ENCODE measurements around the gene SLC29A4. TPM values are rescaled to one million over a fixed set of nuclear protein-coding genes. Genes with fewer than 3 reads are reported as not detected.
"Not testable (repeated sequence)": the region's sequence is repeated elsewhere in the genome, so short reads cannot be mapped to it uniquely, and the experiment has no call there.

The SLC29A4 gene
- polyA plus RNA-seq, 3 donors from 2014 or later: 0.51 to 0.99 TPM; not detected in 1

GRCh38 chr7:5312276-5313070, 29.7 kb downstream of the SLC29A4 start:
- DNase-seq; H3K9me3 Mint-ChIP-seq; H3K27ac Mint-ChIP-seq; H3K27me3 Mint-ChIP-seq (ENCODE audit: low read depth in 3 of 3); H3K4me1 Mint-ChIP-seq; H3K4me3 Mint-ChIP-seq: not testable (repeated sequence)
- H3K36me3 Mint-ChIP-seq: peaks cover 14 to 23% (median 20%) of the 10 kb centered on the region in 3 donors

GRCh38 chr7:5313076-5313885, 30.5 kb downstream of the SLC29A4 start:
- not testable (repeated sequence) for H3K27ac Mint-ChIP-seq; H3K4me1 Mint-ChIP-seq; DNase-seq; H3K9me3 Mint-ChIP-seq; H3K27me3 Mint-ChIP-seq (ENCODE audit: low read depth in 3 of 3); H3K4me3 Mint-ChIP-seq
- H3K36me3 Mint-ChIP-seq: peaks cover 14 to 27% (median 22%) of the 10 kb centered on the region in 3 donors

GRCh38 chr7:5314864-5315263, 32.1 kb downstream of the SLC29A4 start:
- H3K27me3 Mint-ChIP-seq (ENCODE audit: low read depth in 3 of 3): peaks cover 0 to 7% (median 0%) of the 10 kb centered on the region in 3 donors
- H3K4me3 Mint-ChIP-seq: no peak overlapping the region
- no peaks in the 10 kb centered on the region for H3K4me1 Mint-ChIP-seq
- DNase-seq: no peak
- H3K36me3 Mint-ChIP-seq: peaks cover 27 to 42% (median 35%) of the 10 kb centered on the region in 3 donors
- H3K9me3 Mint-ChIP-seq: peaks cover 0 to 9% (median 6%) of the 10 kb centered on the region in 6 donors
- no peak overlapping the region for H3K27ac Mint-ChIP-seq

GRCh38 chr7:5315761-5316160, 33.0 kb downstream of the SLC29A4 start:
- H3K36me3 Mint-ChIP-seq: peaks cover 30 to 45% (median 39%) of the 10 kb centered on the region in 3 donors
- no peaks in the 10 kb centered on the region for H3K4me1 Mint-ChIP-seq
- no peak overlapping the region for H3K4me3 Mint-ChIP-seq
- H3K27ac Mint-ChIP-seq: no peak overlapping the region
- H3K9me3 Mint-ChIP-seq: peaks cover 0 to 9% (median 6%) of the 10 kb centered on the region in 6 donors
- DNase-seq: no peak
- peaks cover 0 to 4% (median 0%) of the 10 kb centered on the region in 3 donors for H3K27me3 Mint-ChIP-seq (ENCODE audit: low read depth in 3 of 3)

- H3K27me3 Mint-ChIP-seq (ENCODE audit: low read depth in 3 of 3); DNase-seq; H3K4me3 Mint-ChIP-seq; H3K9me3 Mint-ChIP-seq; H3K4me1 Mint-ChIP-seq: not testable (repeated sequence)
- H3K36me3 Mint-ChIP-seq: peaks cover 26 to 42% (median 41%) of the 10 kb centered on the region in 3 donors
- peak overlapping the region in 4 of 6 donors; percentile 16 to 61 (median 30) for H3K27ac Mint-ChIP-seq
Measured at GRCh38 chr7:5318613-5319012, 35.9 kb downstream of the SLC29A4 start.

GRCh38 chr7:5320391-5320790, 37.6 kb downstream of the SLC29A4 start:
- peaks cover 0 to 9% (median 6%) of the 10 kb centered on the region in 6 donors for H3K9me3 Mint-ChIP-seq
- H3K27ac Mint-ChIP-seq: no peak overlapping the region
- peaks cover 0 to 2% (median 1%) of the 10 kb centered on the region in 3 donors for H3K27me3 Mint-ChIP-seq (ENCODE audit: low read depth in 3 of 3)
- H3K4me1 Mint-ChIP-seq: no peaks in the 10 kb centered on the region
- DNase-seq: no peak
- H3K36me3 Mint-ChIP-seq: peaks cover 26 to 45% (median 36%) of the 10 kb centered on the region in 3 donors
- no peak overlapping the region for H3K4me3 Mint-ChIP-seq

GRCh38 chr7:5320802-5321396, 38.2 kb downstream of the SLC29A4 start:
- Mint-ChIP-seq H3K4me1 (no peaks in the 10 kb centered on the region), H3K27me3 (ENCODE audit: low read depth in 3 of 3) (peaks cover 0 to 2% (median 1%) of the 10 kb centered on the region in 3 donors), H3K9me3 (peaks cover 0 to 9% (median 6%) of the 10 kb centered on the region in 6 donors), H3K27ac (no peak overlapping the region), H3K4me3 (no peak overlapping the region), H3K36me3 (peaks cover 26 to 42% (median 33%) of the 10 kb centered on the region in 3 donors)
- DNase-seq: no peak

GRCh38 chr7:5322621-5323410, 40.1 kb downstream of the SLC29A4 start:
- Mint-ChIP-seq H3K9me3 (peaks cover 0 to 9% (median 5%) of the 10 kb centered on the region in 6 donors), H3K36me3 (peaks cover 26 to 42% (median 29%) of the 10 kb centered on the region in 3 donors), H3K4me3 (no peak overlapping the region), H3K4me1 (peaks cover 10 to 11% of the 10 kb centered on the region in 2 donors), H3K27me3 (ENCODE audit: low read depth in 3 of 3) (peaks cover 3 to 6% (median 4%) of the 10 kb centered on the region in 3 donors), H3K27ac (peak overlapping the region in 2 of 6 donors; percentile 2 to 40)
- no peak for DNase-seq

- H3K27me3 Mint-ChIP-seq (ENCODE audit: low read depth in 3 of 3); DNase-seq; H3K9me3 Mint-ChIP-seq; H3K4me3 Mint-ChIP-seq: not testable (repeated sequence)
- peak overlapping the region in 2 of 6 donors; percentile 40 to 69 for H3K27ac Mint-ChIP-seq
- H3K36me3 Mint-ChIP-seq: peaks cover 15 to 31% (median 19%) of the 10 kb centered on the region in 3 donors
- H3K4me1 Mint-ChIP-seq: peaks cover 13 to 14% of the 10 kb centered on the region in 2 donors
Measured at GRCh38 chr7:5323800-5324781, 41.3 kb downstream of the SLC29A4 start.

GRCh38 chr7:5324961-5325360, 42.2 kb downstream of the SLC29A4 start:
- Mint-ChIP-seq H3K4me1 (peaks cover 13 to 14% of the 10 kb centered on the region in 2 donors), H3K27me3 (ENCODE audit: low read depth in 3 of 3) (peaks cover 4 to 5% (median 4%) of the 10 kb centered on the region in 3 donors), H3K36me3 (peaks cover 6 to 22% (median 10%) of the 10 kb centered on the region in 3 donors), H3K4me3 (no peak overlapping the region), H3K9me3 (no peaks in the 10 kb centered on the region), H3K27ac (no peak overlapping the region)
- DNase-seq: no peak

- H3K36me3 Mint-ChIP-seq: peaks cover 16 to 30% (median 21%) of the 10 kb centered on the region in 3 donors
- H3K9me3 Mint-ChIP-seq: peaks cover 0 to 2% (median 0%) of the 10 kb centered on the region in 6 donors
- H3K27ac Mint-ChIP-seq: no peak overlapping the region
- DNase-seq: no peak
- peaks cover 25 to 36% of the 10 kb centered on the region in 2 donors for H3K4me1 Mint-ChIP-seq
- peaks cover 8 to 12% (median 11%) of the 10 kb centered on the region in 3 donors for H3K27me3 Mint-ChIP-seq (ENCODE audit: low read depth in 3 of 3)
- H3K4me3 Mint-ChIP-seq: no peak overlapping the region
Measured at GRCh38 chr7:5330288-5330687, 47.5 kb downstream of the SLC29A4 start.

GRCh38 chr7:5332579-5332978, 49.8 kb downstream of the SLC29A4 start:
- Mint-ChIP-seq H3K4me3 (no peak overlapping the region), H3K9me3 (peaks cover 2 to 15% (median 9%) of the 10 kb centered on the region in 6 donors), H3K4me1 (peaks cover 20 to 39% of the 10 kb centered on the region in 2 donors), H3K27me3 (ENCODE audit: low read depth in 3 of 3) (peaks cover 7 to 11% (median 9%) of the 10 kb centered on the region in 3 donors), H3K27ac (no peak overlapping the region), H3K36me3 (peaks cover 34 to 46% (median 40%) of the 10 kb centered on the region in 3 donors)
- no peak for DNase-seq
